Measurements from ENCODE around the gene PDPK1. TPM values are rescaled to one million over a fixed set of nuclear protein-coding genes. Genes with fewer than 3 reads are reported as not detected.

Gene PDPK1
- polyA plus RNA-seq, 1 donor (not counting 4 experiments of a cell fraction or from before 2014, with no cell fraction given): 23.4 TPM

GRCh38 chr16:2497116-2497630 is 40.6 kb upstream of the PDPK1 start:
- H3K27me3 ChIP-seq (ENCODE audit: control insufficient read depth, extremely low read depth, insufficient read depth, low read length): no peaks in the 10 kb centered on the region
- H3K4me3 ChIP-seq (ENCODE audit: control insufficient read depth in 2 of 3, extremely low read depth in 1 of 3, insufficient read depth in 2 of 3, low read depth in 1 of 3, low read length in 3 of 3): no peak overlapping the region
- no peaks in the 10 kb centered on the region for H3K9me3 ChIP-seq (ENCODE audit: control insufficient read depth, low read depth, low read length)
- no peak for TF ChIP-seq EZH2 (IDR thresholded peaks at IDR 0.05; ENCODE audit: low read length)
- peak in 1 of 3 experiments; percentile 13 for TF ChIP-seq CTCF (optimal IDR thresholded peaks at IDR 0.05 in 1 of 3, IDR thresholded peaks at IDR 0.05 in 1 of 3, conservative IDR thresholded peaks at IDR 0.05 in 1 of 3; ENCODE audit: extremely low read depth in 1 of 3, insufficient read depth in 2 of 3, low read length in 3 of 3)
- no peak overlapping the region for H2AFZ ChIP-seq (ENCODE audit: control insufficient read depth, low read length)
- no peak for FAIRE-seq
- dilution Hi-C loops (cut with MboI; ENCODE audit: extremely low pct_ligation_motif_present, low sequenced_read_pairs): no loop called here
- no peak overlapping the region for H3K9ac ChIP-seq (ENCODE audit: control insufficient read depth, extremely low read depth, insufficient read depth, low read length)
- peaks cover 0 to 11% of the 10 kb centered on the region in 2 experiments for H3K36me3 ChIP-seq (ENCODE audit: control insufficient read depth in 2 of 2, extremely low read depth in 1 of 2, insufficient read depth in 2 of 2, low read length in 2 of 2)
- H3K4me1 ChIP-seq (ENCODE audit: control insufficient read depth, extremely low read depth, insufficient read depth, low read length): peaks cover 19% of the 10 kb centered on the region
- no peak overlapping the region for H3K27ac ChIP-seq (ENCODE audit: control insufficient read depth, insufficient read depth, low read length)
- H3K9me1 ChIP-seq (ENCODE audit: control insufficient read depth, extremely low read depth, insufficient read depth, low read length): no peaks in the 10 kb centered on the region
- no peaks in the 10 kb centered on the region for H3K79me2 ChIP-seq (ENCODE audit: control insufficient read depth, insufficient read depth, low read length)
- H4K20me1 ChIP-seq (ENCODE audit: control insufficient read depth, extremely low read depth, insufficient read depth, low read length): peaks cover 3% of the 10 kb centered on the region
- DNase-seq (ENCODE audit: low read depth, low spot score): no peak
- no peak overlapping the region for H3K4me2 ChIP-seq (ENCODE audit: control insufficient read depth, extremely low read depth, insufficient read depth, low read depth, low read length)

- TF ChIP-seq CTCF (optimal IDR thresholded peaks at IDR 0.05 in 1 of 3, IDR thresholded peaks at IDR 0.05 in 1 of 3, conservative IDR thresholded peaks at IDR 0.05 in 1 of 3; ENCODE audit: extremely low read depth in 1 of 3, insufficient read depth in 2 of 3, low read length in 3 of 3) (no peak), EZH2 (IDR thresholded peaks at IDR 0.05; ENCODE audit: low read length) (no peak)
- Histone ChIP-seq H3K4me1 (ENCODE audit: control insufficient read depth, extremely low read depth, insufficient read depth, low read length) (peaks cover 19% of the 10 kb centered on the region), H3K27ac (ENCODE audit: control insufficient read depth, insufficient read depth, low read length) (no peak overlapping the region), H3K4me3 (ENCODE audit: control insufficient read depth in 2 of 3, extremely low read depth in 1 of 3, insufficient read depth in 2 of 3, low read depth in 1 of 3, low read length in 3 of 3) (no peak overlapping the region), H3K36me3 (ENCODE audit: control insufficient read depth in 2 of 2, extremely low read depth in 1 of 2, insufficient read depth in 2 of 2, low read length in 2 of 2) (peaks cover 0 to 11% of the 10 kb centered on the region in 2 experiments), H3K9me1 (ENCODE audit: control insufficient read depth, extremely low read depth, insufficient read depth, low read length) (no peaks in the 10 kb centered on the region), H4K20me1 (ENCODE audit: control insufficient read depth, extremely low read depth, insufficient read depth, low read length) (peaks cover 3% of the 10 kb centered on the region), H3K9me3 (ENCODE audit: control insufficient read depth, low read depth, low read length) (no peaks in the 10 kb centered on the region), H3K9ac (ENCODE audit: control insufficient read depth, extremely low read depth, insufficient read depth, low read length) (no peak overlapping the region), H2AFZ (ENCODE audit: control insufficient read depth, low read length) (no peak overlapping the region), H3K4me2 (ENCODE audit: control insufficient read depth, extremely low read depth, insufficient read depth, low read depth, low read length) (no peak overlapping the region), H3K27me3 (ENCODE audit: control insufficient read depth, extremely low read depth, insufficient read depth, low read length) (no peaks in the 10 kb centered on the region), H3K79me2 (ENCODE audit: control insufficient read depth, insufficient read depth, low read length) (no peaks in the 10 kb centered on the region)
- DNase-seq (ENCODE audit: low read depth, low spot score) (no peak), FAIRE-seq (no peak)
- dilution Hi-C loops (cut with MboI; ENCODE audit: extremely low pct_ligation_motif_present, low sequenced_read_pairs): no loop called here
These were observed 39.9 kb upstream of the PDPK1 start for GRCh38 chr16:2497695-2498484.
